BJ (cell line): Measurements from ENCODE around the gene RALB. TPM values are rescaled to one million over a fixed set of nuclear protein-coding genes. Genes with fewer than 3 reads are reported as not detected.

Experiments
- CTCF ChIA-PET: fragments of 350-600 bp; formaldehyde crosslinking; extraction: SDS; loops from one replicate; lab custom pipeline; 2021; ENCODE audit warnings: antibody characterized with exemption, inconsistent platforms; lab: Yijun Ruan, JAX
- POLR2A ChIA-PET: fragments of 300-600 bp; sonication (Branson Sonifier 250); formaldehyde crosslinking; extraction: SDS; loops from one replicate; lab custom pipeline; 2021; ENCODE audit warnings: antibody characterized with exemption; lab: Charles Lee
- DNase-seq: peaks from one replicate; pipeline ENCODE4 v3.0.0-alpha.2; 2011; ENCODE audit warnings: low read depth
- H3K27me3 ChIP-seq: 2 replicates; pipeline ENCODE4 v1.6.0; 2011; ENCODE audit warnings: low read length; ENCODE audit not compliant: control insufficient read depth, insufficient read depth
- H3K36me3 ChIP-seq: 2 replicates; pipeline ENCODE4 v1.5.1; 2011; ENCODE audit warnings: low read length; ENCODE audit not compliant: control insufficient read depth, insufficient read depth
- H3K4me3 ChIP-seq: 2 replicates; pipeline ENCODE4 v1.5.1; 2011; ENCODE audit warnings: low read depth, mild to moderate bottlenecking, control low read depth, low read length
- polyA plus RNA-seq: library from polyadenylated mRNA; depleted of rRNA; stranded (reverse); fragments of >200 nt; gene quantifications from 2 replicates; pipeline ENCODE4 v1.2.3, GENCODE V29; 2011
- TF ChIP-seq, protein P1 (sequence below): IDR thresholded peaks from 2 replicates; pipeline ENCODE4 v1.5.1; 2011; ENCODE audit warnings: low read depth, mild to moderate bottlenecking, control low read depth, inconsistent platforms, low read length, moderate library complexity; ENCODE audit not compliant: insufficient read depth

RALB gene
- polyA plus RNA-seq, 1 experiment: 33.3 TPM

DNA sequence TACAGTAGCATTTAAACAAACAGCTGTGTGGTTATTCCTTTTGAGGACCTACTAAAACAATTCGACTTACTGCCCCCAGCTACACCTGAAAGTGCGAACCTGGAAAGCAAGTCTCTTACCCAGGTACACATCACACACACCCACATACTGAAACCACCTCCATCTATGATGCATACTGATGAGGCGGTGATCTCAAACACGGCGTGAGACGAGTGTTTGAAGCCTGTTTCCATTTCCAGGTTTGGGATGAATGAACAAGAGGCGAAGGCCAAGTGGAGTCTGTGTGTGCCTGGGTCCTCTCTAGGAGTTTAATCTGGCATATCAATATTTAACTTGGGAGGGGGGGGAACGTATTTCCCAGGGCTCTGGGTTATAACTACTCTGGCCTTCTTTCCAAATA, 31.0 kb upstream of the RALB start:
- Histone ChIP-seq H3K36me3 (peaks cover 5% of the 10 kb centered on the region; the same call in 1 of the 2 replicates), H3K4me3 (no peak overlapping the region), H3K27me3 (no peaks in the 10 kb centered on the region)
- DNase-seq: no peak
- TF ChIP-seq, protein P1, sequence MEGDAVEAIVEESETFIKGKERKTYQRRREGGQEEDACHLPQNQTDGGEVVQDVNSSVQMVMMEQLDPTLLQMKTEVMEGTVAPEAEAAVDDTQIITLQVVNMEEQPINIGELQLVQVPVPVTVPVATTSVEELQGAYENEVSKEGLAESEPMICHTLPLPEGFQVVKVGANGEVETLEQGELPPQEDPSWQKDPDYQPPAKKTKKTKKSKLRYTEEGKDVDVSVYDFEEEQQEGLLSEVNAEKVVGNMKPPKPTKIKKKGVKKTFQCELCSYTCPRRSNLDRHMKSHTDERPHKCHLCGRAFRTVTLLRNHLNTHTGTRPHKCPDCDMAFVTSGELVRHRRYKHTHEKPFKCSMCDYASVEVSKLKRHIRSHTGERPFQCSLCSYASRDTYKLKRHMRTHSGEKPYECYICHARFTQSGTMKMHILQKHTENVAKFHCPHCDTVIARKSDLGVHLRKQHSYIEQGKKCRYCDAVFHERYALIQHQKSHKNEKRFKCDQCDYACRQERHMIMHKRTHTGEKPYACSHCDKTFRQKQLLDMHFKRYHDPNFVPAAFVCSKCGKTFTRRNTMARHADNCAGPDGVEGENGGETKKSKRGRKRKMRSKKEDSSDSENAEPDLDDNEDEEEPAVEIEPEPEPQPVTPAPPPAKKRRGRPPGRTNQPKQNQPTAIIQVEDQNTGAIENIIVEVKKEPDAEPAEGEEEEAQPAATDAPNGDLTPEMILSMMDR: no peak
- POLR2A ChIA-PET: no interaction called here
- CTCF ChIA-PET: interaction anchor here (0.6 to 1.4 kb wide), 2 partner anchors 83 to 91 kb away, joined by 3 to 6 read pairs; no protein-coding TSS in a partner anchor

GRCh38 chr2:120222186-120223033, 30.2 kb upstream of the RALB start:
- TF ChIP-seq, protein P1: no peak
- Histone ChIP-seq H3K4me3 (peak overlapping the region; percentile 58), H3K27me3 (no peaks in the 10 kb centered on the region), H3K36me3 (peaks cover 5% of the 10 kb centered on the region; the same call in 1 of the 2 replicates)
- POLR2A ChIA-PET: interaction anchor here (0.6 to 1.0 kb wide), 2 partner anchors 91 to 256 kb away, joined by 3 to 5 read pairs; no protein-coding TSS in a partner anchor
- DNase-seq: no peak
- CTCF ChIA-PET: interaction anchor here (0.6 to 1.8 kb wide), 3 partner anchors 10 to 90 kb away, joined by 3 to 6 read pairs (median 3); no protein-coding TSS in a partner anchor

DNA sequence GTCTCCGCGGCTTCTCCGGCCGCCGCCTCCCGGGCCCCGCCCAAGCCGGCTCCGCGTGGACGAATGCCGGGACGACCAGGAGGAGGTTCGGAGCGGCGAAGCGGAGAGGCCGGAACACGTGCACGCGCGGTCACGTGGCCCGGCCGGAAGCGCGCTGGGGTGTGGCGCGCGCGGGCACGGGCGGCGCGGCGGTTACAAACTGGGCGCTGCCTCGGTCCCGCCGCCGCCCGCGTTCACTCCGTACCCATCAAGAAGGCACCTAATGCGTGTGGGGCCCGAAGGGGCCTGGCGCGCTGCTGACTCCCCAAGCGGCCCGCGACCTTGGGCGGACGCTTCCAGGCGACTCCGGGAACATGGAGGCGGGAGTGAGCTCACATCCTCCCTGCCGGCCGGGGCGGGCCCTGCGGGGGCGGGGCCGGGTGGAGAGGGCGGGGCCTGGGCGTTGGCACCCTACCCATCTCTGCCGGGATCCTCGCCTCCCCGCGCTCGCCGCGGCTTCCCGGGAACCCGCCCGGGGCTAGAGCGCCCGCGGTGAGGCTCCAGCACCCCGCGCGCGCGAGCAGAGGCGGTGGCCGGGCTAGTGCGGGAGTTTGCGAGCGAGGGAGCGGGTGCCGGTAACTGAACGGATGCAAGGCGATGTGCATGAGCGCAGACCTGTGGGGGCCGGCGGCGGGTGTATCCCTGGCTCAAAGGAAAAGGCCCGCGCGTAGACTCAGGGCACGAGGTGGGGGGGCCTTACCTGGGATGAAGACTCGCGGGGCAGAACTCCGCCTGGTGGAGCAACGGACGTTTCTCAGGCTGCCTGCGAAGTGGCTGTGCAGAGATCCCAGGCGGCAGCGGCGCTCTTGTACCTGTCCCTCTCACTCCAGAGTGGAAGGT, 29.4 kb upstream of the RALB start, which contains the start of gene TMEM185B:
TSS of gene TMEM185B (minus strand) at position 367 of the 879 bp plus-strand sequence. CDS start 424 bp downstream, outside the sequence.
- Histone ChIP-seq H3K27me3 (no peaks in the 10 kb centered on the region), H3K36me3 (peaks cover 1% of the 10 kb centered on the region; the same call in 1 of the 2 replicates), H3K4me3 (peak within 1 kb of the TSS; percentile 58)
- DNase-seq: no peak
- ChIA-PET CTCF (interaction anchor here (1.8 kb wide), 1 partner anchor 9 kb away, joined by 3 read pairs; no protein-coding TSS in a partner anchor), POLR2A (interaction anchor here (0.6 to 1.0 kb wide), 2 partner anchors 90 to 255 kb away, joined by 3 to 5 read pairs; no protein-coding TSS in a partner anchor)
- TF ChIP-seq, protein P1: peak; percentile 41

GRCh38 chr2:120224256-120224655, 28.4 kb upstream of the RALB start:
- TF ChIP-seq, protein P1: no peak
- DNase-seq: no peak
- Histone ChIP-seq H3K4me3 (no peak overlapping the region), H3K36me3 (no peaks in the 10 kb centered on the region), H3K27me3 (no peaks in the 10 kb centered on the region)
- ChIA-PET CTCF (interaction anchor here (1.1 to 1.8 kb wide), 2 partner anchors 8 to 456 kb away, joined by 3 read pairs; no protein-coding TSS in a partner anchor), POLR2A (no interaction called here)
